ENCODE data around the gene PDK4.

DNA sequence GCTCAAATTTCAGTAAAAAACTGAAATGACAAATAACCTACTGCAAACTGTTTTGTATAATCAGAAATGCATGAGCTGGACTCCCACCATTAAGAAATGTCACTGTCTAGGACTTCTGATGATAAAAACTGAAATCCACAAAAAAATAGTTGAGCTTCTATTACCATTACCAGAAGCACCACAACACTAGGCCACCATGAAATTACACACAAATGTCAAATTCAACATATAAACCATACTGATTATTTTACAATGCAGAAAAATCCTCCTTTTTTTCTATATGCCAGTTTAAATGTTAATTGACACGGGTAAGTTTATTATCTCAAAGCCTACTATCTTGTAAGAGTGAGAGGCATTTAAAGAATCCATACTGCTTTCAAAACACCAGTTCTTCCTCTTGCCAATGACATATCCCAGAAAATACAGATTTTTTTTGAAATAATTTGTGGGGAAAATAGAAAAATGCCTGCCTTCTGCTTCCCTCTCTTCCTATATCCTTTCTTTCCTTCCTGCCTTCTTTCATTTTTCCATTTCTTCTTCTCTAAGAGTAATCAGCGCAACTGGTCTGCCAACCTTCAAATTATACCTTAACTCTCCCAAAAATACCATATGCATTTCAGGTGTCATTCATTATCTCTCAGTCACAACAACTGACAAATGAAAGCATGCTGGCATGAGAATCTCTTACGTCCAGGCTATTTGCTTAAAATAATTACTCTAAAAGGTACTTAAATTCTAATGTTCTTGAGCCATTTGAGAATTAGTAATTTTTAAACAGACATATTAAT is 12.3 kb downstream of the PDK4 start:
- TF ChIP-seq, protein P1, sequence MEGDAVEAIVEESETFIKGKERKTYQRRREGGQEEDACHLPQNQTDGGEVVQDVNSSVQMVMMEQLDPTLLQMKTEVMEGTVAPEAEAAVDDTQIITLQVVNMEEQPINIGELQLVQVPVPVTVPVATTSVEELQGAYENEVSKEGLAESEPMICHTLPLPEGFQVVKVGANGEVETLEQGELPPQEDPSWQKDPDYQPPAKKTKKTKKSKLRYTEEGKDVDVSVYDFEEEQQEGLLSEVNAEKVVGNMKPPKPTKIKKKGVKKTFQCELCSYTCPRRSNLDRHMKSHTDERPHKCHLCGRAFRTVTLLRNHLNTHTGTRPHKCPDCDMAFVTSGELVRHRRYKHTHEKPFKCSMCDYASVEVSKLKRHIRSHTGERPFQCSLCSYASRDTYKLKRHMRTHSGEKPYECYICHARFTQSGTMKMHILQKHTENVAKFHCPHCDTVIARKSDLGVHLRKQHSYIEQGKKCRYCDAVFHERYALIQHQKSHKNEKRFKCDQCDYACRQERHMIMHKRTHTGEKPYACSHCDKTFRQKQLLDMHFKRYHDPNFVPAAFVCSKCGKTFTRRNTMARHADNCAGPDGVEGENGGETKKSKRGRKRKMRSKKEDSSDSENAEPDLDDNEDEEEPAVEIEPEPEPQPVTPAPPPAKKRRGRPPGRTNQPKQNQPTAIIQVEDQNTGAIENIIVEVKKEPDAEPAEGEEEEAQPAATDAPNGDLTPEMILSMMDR (IDR thresholded peaks at IDR 0.05; ENCODE audit: low read depth, low read length): no peak
- no peak for TF ChIP-seq EZH2phosphoT487 (IDR thresholded peaks at IDR 0.05; ENCODE audit: low read depth)

Data from OCI-LY3 (cell line).